Measurements from ENCODE around the gene AIG1.
"Not testable (repeated sequence)": the region's sequence is repeated elsewhere in the genome, so short reads cannot be mapped to it uniquely, and the experiment has no call there.

The AIG1 gene

GRCh38 chr6:143290206-143290605 lies 229.5 kb downstream of the AIG1 start:
- DNase-seq = no peak

- no peak for DNase-seq
Observed at GRCh38 chr6:143293523-143293922, 232.8 kb downstream of the AIG1 start.

GRCh38 chr6:143294265-143294860 lies 233.7 kb downstream of the AIG1 start:
- DNase-seq = no peak

- no peak for DNase-seq
Observed at GRCh38 chr6:143295932-143296331, 235.2 kb downstream of the AIG1 start.

GRCh38 chr6:143298071-143298470 lies 237.4 kb downstream of the AIG1 start:
- no peak for DNase-seq

- DNase-seq = no peak
Observed at GRCh38 chr6:143299253-143300166, 238.8 kb downstream of the AIG1 start.

- DNase-seq = no peak
Observed at GRCh38 chr6:143301188-143301587, 240.5 kb downstream of the AIG1 start.

GRCh38 chr6:143307760-143308159 lies 247.1 kb downstream of the AIG1 start:
- not testable (repeated sequence) for DNase-seq

- DNase-seq = no peak
Observed at GRCh38 chr6:143313163-143313562, 252.5 kb downstream of the AIG1 start.

GRCh38 chr6:143321491-143322086 lies 260.9 kb downstream of the AIG1 start:
- no peak for DNase-seq

GRCh38 chr6:143322386-143322785 lies 261.7 kb downstream of the AIG1 start:
- no peak for DNase-seq

- DNase-seq = no peak
Observed at GRCh38 chr6:143323729-143324470, 263.2 kb downstream of the AIG1 start.

- DNase-seq = no peak
Observed at GRCh38 chr6:143325379-143326140, 264.9 kb downstream of the AIG1 start.

- no peak for DNase-seq
Observed at GRCh38 chr6:143328876-143329275, 268.2 kb downstream of the AIG1 start.

- DNase-seq = no peak
Observed at GRCh38 chr6:143329323-143329722, 268.6 kb downstream of the AIG1 start.

- no peak for DNase-seq
Observed at GRCh38 chr6:143331362-143331761, 270.7 kb downstream of the AIG1 start.

- no peak for DNase-seq
Observed at GRCh38 chr6:143332153-143332845, 271.6 kb downstream of the AIG1 start.

GRCh38 chr6:143333081-143333480 lies 272.4 kb downstream of the AIG1 start:
- DNase-seq = no peak

- DNase-seq = no peak
Observed at GRCh38 chr6:143333749-143334520, 273.2 kb downstream of the AIG1 start.

- no peak for DNase-seq
Observed at GRCh38 chr6:143335865-143336264, 275.2 kb downstream of the AIG1 start.

All from activated CD4-positive, alpha-beta T cell treated with anti-CD3 and anti-CD28 coated beads, Interleukin-2, amount 50 U/mL, for 1 hour (primary cell).